NCI-H526 treated with DMSO at 0.1 percent for 48 hours (cell line): Measurements from ENCODE around the gene KIAA0825.

Experiments used
- DNase-seq: peaks from one replicate; lab custom pipeline; 2025; lab: John Stamatoyannopoulos, UW

KIAA0825 gene

GRCh38 chr5:94243612-94244011 lies 374.8 kb downstream of the KIAA0825 start:
- no peak for DNase-seq

- DNase-seq, result no peak
Observed at GRCh38 chr5:94240993-94241651, 377.3 kb downstream of the KIAA0825 start.

- DNase-seq, result no peak
Observed at GRCh38 chr5:94240596-94240992, 377.8 kb downstream of the KIAA0825 start.

GRCh38 chr5:94240134-94240533 lies 378.3 kb downstream of the KIAA0825 start:
- DNase-seq, result no peak

- DNase-seq, result no peak
Observed at GRCh38 chr5:94239266-94239665, 379.1 kb downstream of the KIAA0825 start.

GRCh38 chr5:94234987-94235386 lies 383.4 kb downstream of the KIAA0825 start:
- DNase-seq, result no peak

- DNase-seq, result no peak
Observed at GRCh38 chr5:94228791-94229190, 389.6 kb downstream of the KIAA0825 start.

- no peak for DNase-seq
Observed at GRCh38 chr5:94223235-94223634, 395.2 kb downstream of the KIAA0825 start.

- DNase-seq, result no peak
Observed at GRCh38 chr5:94218374-94218773, 400.0 kb downstream of the KIAA0825 start.

GRCh38 chr5:94217745-94218144 lies 400.7 kb downstream of the KIAA0825 start:
- DNase-seq, result no peak

GRCh38 chr5:94217216-94217615 lies 401.2 kb downstream of the KIAA0825 start:
- no peak for DNase-seq

- DNase-seq, result no peak
Observed at GRCh38 chr5:94212476-94212875, 405.9 kb downstream of the KIAA0825 start.

GRCh38 chr5:94209774-94210355 lies 408.5 kb downstream of the KIAA0825 start:
- DNase-seq, result no peak

GRCh38 chr5:94209272-94209671 lies 409.1 kb downstream of the KIAA0825 start:
- no peak for DNase-seq

- no peak for DNase-seq
Observed at GRCh38 chr5:94199566-94199965, 418.8 kb downstream of the KIAA0825 start.

GRCh38 chr5:94197970-94198369 lies 420.4 kb downstream of the KIAA0825 start:
- DNase-seq, result no peak

GRCh38 chr5:94196953-94197352 lies 421.5 kb downstream of the KIAA0825 start:
- peak; percentile 1 for DNase-seq

GRCh38 chr5:94192658-94193391 lies 425.6 kb downstream of the KIAA0825 start:
- DNase-seq, result no peak

GRCh38 chr5:94191604-94192003 lies 426.8 kb downstream of the KIAA0825 start:
- no peak for DNase-seq

- DNase-seq, result no peak
Observed at GRCh38 chr5:94188725-94189124, 429.7 kb downstream of the KIAA0825 start.

GRCh38 chr5:94184870-94185269 lies 433.5 kb downstream of the KIAA0825 start:
- no peak for DNase-seq

GRCh38 chr5:94181895-94182294 lies 436.5 kb downstream of the KIAA0825 start:
- DNase-seq, result no peak

- DNase-seq, result no peak
Observed at GRCh38 chr5:94180761-94181160, 437.6 kb downstream of the KIAA0825 start.
